H1 (cell line): ENCODE data around the gene UBE2E2. TPM values are rescaled to one million over a fixed set of nuclear protein-coding genes. Genes with fewer than 3 reads are reported as not detected.
A peak's percentile ranks its signal among the peaks of the same experiment; 100 is the strongest.

Experiments
- CTCF ChIA-PET: fragments of 300-600 bp; sonication (Branson Sonifier 250); formaldehyde crosslinking; loops from one replicate; lab custom pipeline; 2021; ENCODE audit not compliant: partially characterized antibody; lab: Charles Lee
- POLR2A ChIA-PET: fragments of 300-600 bp; sonication (Branson Sonifier 250); formaldehyde crosslinking; loops from one replicate; lab custom pipeline; 2021; ENCODE audit warnings: inconsistent platforms; ENCODE audit not compliant: partially characterized antibody; lab: Charles Lee
- DNase-seq, 2 experiments: peaks; one replicate each; pipeline versions ENCODE4 v3.0.0 to v3.0.0-alpha.2; 2010 to 2022; ENCODE audit warnings: low spot score in 2 of 2, low read depth in 1 of 2, mixed read lengths in 1 of 2
- FAIRE-seq: peaks from 2 replicates; lab custom pipeline; 2011; peaks lifted over from hg19 to GRCh38; lab: Jason Lieb, UNC
- H2AFZ ChIP-seq: 2 replicates; pipeline ENCODE4 v1.8.1; 2012; ENCODE audit warnings: low read length, inconsistent platforms
- H2AK5ac ChIP-seq: 2 replicates; pipeline ENCODE4 v1.6.1; 2013; ENCODE audit warnings: low read depth, low read length
- H2BK120ac ChIP-seq: replicated peaks from 2 replicates; pipeline ENCODE3; 2013; ENCODE audit warnings: low read depth, low read length, inconsistent platforms
- H2BK12ac ChIP-seq: 2 replicates; pipeline ENCODE4 v1.6.1; 2013; ENCODE audit warnings: low read depth, low read length
- H2BK15ac ChIP-seq: 2 replicates; pipeline ENCODE4 v1.6.1; 2013; ENCODE audit warnings: low read length
- H2BK20ac ChIP-seq: 2 replicates; pipeline ENCODE4 v1.6.1; 2013; ENCODE audit warnings: low read length
- H2BK5ac ChIP-seq: 2 replicates; pipeline ENCODE4 v1.6.1; 2013; ENCODE audit warnings: low read depth, low read length
- H3K14ac ChIP-seq: 2 replicates; pipeline ENCODE4 v1.6.1; 2013; ENCODE audit warnings: inconsistent platforms; ENCODE audit not compliant: insufficient read length
- H3K18ac ChIP-seq: 2 replicates; pipeline ENCODE4 v1.6.1; 2013; ENCODE audit warnings: low read length; ENCODE audit errors: extremely low read depth
- H3K23ac ChIP-seq: 2 replicates; pipeline ENCODE4 v1.6.1; 2013; ENCODE audit warnings: inconsistent platforms; ENCODE audit not compliant: insufficient read length
- H3K23me2 ChIP-seq: 2 replicates; pipeline ENCODE4 v1.6.1; 2013; ENCODE audit warnings: low read depth, low read length
- H3K27ac ChIP-seq: 2 replicates; pipeline ENCODE4 v1.6.1; 2011; ENCODE audit warnings: low read depth, low read length, inconsistent platforms
- H3K27me3 ChIP-seq, 4 experiments: replicated peaks in 1 of 4; 1 replicate in 1 of 4; 2 replicates in 3 of 4; pipeline versions ENCODE4 v1.6.1 to v1.8.1; 2011 to 2013; ENCODE audit warnings: low read length in 3 of 4, mild to moderate bottlenecking in 3 of 4, inconsistent platforms in 2 of 4, mixed read lengths in 2 of 4, moderate library complexity in 1 of 4; ENCODE audit not compliant: control insufficient read depth in 3 of 4, insufficient read depth in 3 of 4; ENCODE audit errors: extremely low read depth in 1 of 4
- H3K36me3 ChIP-seq, 4 experiments: 2 replicates each; pipeline versions ENCODE4 v1.6.1 to v1.8.1; 2011 to 2013; ENCODE audit warnings: mild to moderate bottlenecking in 4 of 4, low read length in 3 of 4, moderate library complexity in 2 of 4, control low read depth in 1 of 4, inconsistent platforms in 1 of 4; ENCODE audit not compliant: insufficient read depth in 4 of 4, control insufficient read depth in 2 of 4
- H3K4ac ChIP-seq: replicated peaks from 2 replicates; pipeline ENCODE3; 2013; ENCODE audit warnings: low read length, low read depth, mixed read lengths, inconsistent platforms; ENCODE audit not compliant: insufficient read length
- H3K4me1 ChIP-seq, 4 experiments: replicated peaks in 1 of 4; 1 replicate in 1 of 4; 2 replicates in 3 of 4; pipeline versions ENCODE4 v1.6.1 to v1.8.1; 2011 to 2013; ENCODE audit warnings: low read length in 3 of 4, inconsistent platforms in 2 of 4, mixed read lengths in 1 of 4; ENCODE audit not compliant: insufficient read depth in 4 of 4, control insufficient read depth in 3 of 4
- H3K4me2 ChIP-seq, 2 experiments: 2 replicates each; pipeline versions ENCODE4 v1.6.1 to v1.8.1; 2011 to 2013; ENCODE audit warnings: low read depth in 2 of 2, low read length in 2 of 2, control low read depth in 1 of 2, inconsistent platforms in 1 of 2, mild to moderate bottlenecking in 1 of 2; ENCODE audit not compliant: insufficient read depth in 1 of 2
- H3K4me3 ChIP-seq, 4 experiments: fragments of 200-600, 300-600 bp in 1 of 4; sonication (generic), shearing (Covaris generic), sonication (Bioruptor Twin) in 1 of 4; 2 replicates each; pipeline versions ENCODE4 v1.5.1 to v1.8.1; 2011 to 2016; ENCODE audit warnings: low read length in 4 of 4, low read depth in 3 of 4, control low read depth in 2 of 4, inconsistent platforms in 2 of 4, mild to moderate bottlenecking in 2 of 4, mixed read lengths in 1 of 4, moderate library complexity in 1 of 4; ENCODE audit not compliant: insufficient read depth in 2 of 4; ENCODE audit errors: extremely low read depth in 1 of 4
- H3K56ac ChIP-seq: replicated peaks from 2 replicates; pipeline ENCODE3; 2013; ENCODE audit warnings: low read depth, mild to moderate bottlenecking, mixed read lengths, low read length, inconsistent platforms; ENCODE audit not compliant: insufficient read length
- H3K79me1 ChIP-seq: 2 replicates; pipeline ENCODE4 v1.6.1; 2013; ENCODE audit warnings: low read depth, low read length, control low read depth
- H3K79me2 ChIP-seq, 2 experiments: 2 replicates each; pipeline versions ENCODE4 v1.6.1 to v1.8.1; 2012 to 2013; ENCODE audit warnings: low read length in 2 of 2, mild to moderate bottlenecking in 2 of 2, inconsistent platforms in 1 of 2; ENCODE audit not compliant: insufficient read depth in 2 of 2, control insufficient read depth in 1 of 2
- H3K9ac ChIP-seq, 4 experiments: replicated peaks in 1 of 4; 1 replicate in 1 of 4; 2 replicates in 3 of 4; pipeline versions ENCODE4 v1.6.1 to v1.8.1; 2011 to 2013; ENCODE audit warnings: low read depth in 3 of 4, low read length in 3 of 4, control low read depth in 2 of 4, mild to moderate bottlenecking in 2 of 4, moderate library complexity in 2 of 4, inconsistent platforms in 1 of 4; ENCODE audit errors: extremely low read depth in 1 of 4
- H3K9me3 ChIP-seq, 2 experiments: 2 replicates each; pipeline versions ENCODE4 v1.6.1 to v1.8.1; 2012 to 2013; ENCODE audit warnings: mild to moderate bottlenecking in 2 of 2, moderate library complexity in 2 of 2, control low read depth in 1 of 2, inconsistent platforms in 1 of 2, low read depth in 1 of 2, low read length in 1 of 2, mixed read lengths in 1 of 2; ENCODE audit not compliant: insufficient read depth in 2 of 2
- H4K20me1 ChIP-seq, 2 experiments: replicated peaks in 1 of 2; 2 replicates each; pipeline versions ENCODE3 to v1.8.1; 2011 to 2013; ENCODE audit warnings: inconsistent platforms in 2 of 2, low read length in 2 of 2, mild to moderate bottlenecking in 1 of 2; ENCODE audit not compliant: insufficient read depth in 2 of 2, control insufficient read depth in 1 of 2
- H4K5ac ChIP-seq: 2 replicates; pipeline ENCODE4 v1.6.1; 2013; ENCODE audit warnings: low read length, low read depth, mixed read lengths, inconsistent platforms; ENCODE audit not compliant: insufficient read length
- H4K8ac ChIP-seq: 2 replicates; pipeline ENCODE4 v1.8.0; 2013; ENCODE audit warnings: mild to moderate bottlenecking, moderate library complexity, low read length, inconsistent platforms; ENCODE audit not compliant: insufficient read depth; ENCODE audit errors: extremely low read depth
- H4K91ac ChIP-seq: replicated peaks from 2 replicates; pipeline ENCODE3; 2013; ENCODE audit warnings: low read length, mixed read lengths, inconsistent platforms; ENCODE audit not compliant: insufficient read length
- CBX8 ChIP-seq: fragments of 300-800, 300-1000 bp; sonication (generic); IDR thresholded peaks from 2 replicates; pipeline ENCODE4 v1.7.1; 2016; ENCODE audit warnings: low read depth, low read length, borderline replicate concordance
- GTF2F1 ChIP-seq: IDR thresholded peaks from 2 replicates; pipeline ENCODE4 v1.6.1; 2012; ENCODE audit warnings: low read depth, low read length, improper control_type of control experiment, borderline replicate concordance
- POLR2AphosphoS5 ChIP-seq: IDR thresholded peaks from 2 replicates; pipeline ENCODE4 v1.6.1; 2011; ENCODE audit warnings: low read depth, low read length
- POU5F1 ChIP-seq: IDR thresholded peaks from 2 replicates; pipeline ENCODE4 v1.6.1; 2011; ENCODE audit warnings: low read depth, mild to moderate bottlenecking, low read length, moderate library complexity
- RFX5 ChIP-seq: IDR thresholded peaks from 2 replicates; pipeline ENCODE4 v1.6.1; 2011; ENCODE audit warnings: low read depth, low read length, improper control_type of control experiment, borderline replicate concordance
- SIRT6 ChIP-seq: IDR thresholded peaks from one replicate; pipeline ENCODE4 v1.7.1; 2012; ENCODE audit warnings: low read length, inconsistent platforms
- WGBS, 2 experiments: shearing (Covaris generic) in 1 of 2; methylation state at CpG; one replicate each; pipeline versions ENCODE4 v1.1.6 to v1.1.7; 2013 to 2015; ENCODE audit warnings: low lambda C conversion rate in 2 of 2, mixed read lengths in 2 of 2, inconsistent platforms in 1 of 2, low coverage in 1 of 2, missing lambda C conversion rate in 1 of 2; ENCODE audit not compliant: insufficient replicate concordance in 2 of 2, insufficient coverage in 1 of 2, insufficient read length in 1 of 2; ENCODE audit errors: extremely low coverage in 1 of 2, missing lambda C conversion rate in 1 of 2; 5-methylcytosine and 5-hydroxymethylcytosine counted together
- polyA plus RNA-seq, 7 experiments: library from polyadenylated mRNA; depleted of rRNA in 3 of 7; stranded (reverse) in 5 of 7; unstranded in 2 of 7; fragments of >200 nt in 5 of 7; fragments of 200-250 nt in 2 of 7; gene quantifications; 1 replicate in 5 of 7; 2 replicates in 1 of 7; 4 replicates in 1 of 7; pipeline versions ENCODE4 v1.2.1 to v1.2.3, GENCODE V29; 2011 to 2013; ENCODE audit warnings: missing spikeins in 2 of 7, mixed read lengths in 2 of 7
- total RNA-seq: library from RNA; stranded (reverse); fragmentation: NEBNext Ultra II Directional; extraction: Animal tissue kit (Norgen Biotek cat#: 25700); gene quantifications from 2 replicates; pipeline ENCODE4 v1.2.1, GENCODE V29; 2021

Gene UBE2E2
- total and polyA plus RNA-seq, 2 of the 8 experiments (the other 6 are each of a cell fraction or from before 2014, with no cell fraction given), result 57.6 to 70.6 TPM

- H3K4me1 ChIP-seq, result peaks cover 0 to 6% (median 0%) of the 10 kb centered on the region in 4 experiments; a peak in 2 of 7 replicates
- no peaks in the 10 kb centered on the region for H3K79me1 ChIP-seq
- no peak overlapping the region for H3K4me2 ChIP-seq
- no peaks in the 10 kb centered on the region for H4K20me1 ChIP-seq
- no peak overlapping the region for H4K8ac ChIP-seq
- H3K18ac ChIP-seq, result no peak overlapping the region
- no peak overlapping the region for H3K4me3 ChIP-seq
- H3K36me3 ChIP-seq, result no peaks in the 10 kb centered on the region; a peak in 1 of 8 replicates
- peaks cover 0 to 6% of the 10 kb centered on the region in 2 experiments; a peak in 1 of 4 replicates for H3K9me3 ChIP-seq
- no peak overlapping the region for H3K4ac ChIP-seq
- no peak overlapping the region for H3K23ac ChIP-seq
- no peak overlapping the region for H2BK5ac ChIP-seq
- H2AFZ ChIP-seq, result no peak overlapping the region
- 79% methylated on average over 4 of the region's 4 CpGs; no CpG with 5 or more reads in 1 of the 2 experiments for WGBS, 2 experiments
- H2BK15ac ChIP-seq, result no peak overlapping the region
- ChIA-PET POLR2A (no interaction called here), CTCF (interaction anchor here (0.7 kb wide), 1 partner anchor 19 kb away, joined by 3 read pairs; no protein-coding TSS in a partner anchor)
- DNase-seq (peak in 1 of 2 experiments; percentile 17), FAIRE-seq (no peak)
- no peak overlapping the region for H3K9ac ChIP-seq
- H4K91ac ChIP-seq, result no peak overlapping the region
- H4K5ac ChIP-seq, result no peak overlapping the region
- H2BK20ac ChIP-seq, result no peak overlapping the region
- no peak overlapping the region for H3K14ac ChIP-seq
- H2BK120ac ChIP-seq, result no peak overlapping the region
- H3K27ac ChIP-seq, result no peak overlapping the region
- TF ChIP-seq GTF2F1 (no peak), CBX8 (no peak), SIRT6 (no peak), POU5F1 (no peak), POLR2AphosphoS5 (no peak), RFX5 (no peak)
- H2BK12ac ChIP-seq, result 0 out of 2 replicates have a peak overlapping the region, but pooled peaks have one; percentile 2
- no peaks in the 10 kb centered on the region for H3K27me3 ChIP-seq
- H2AK5ac ChIP-seq, result no peak overlapping the region
- no peaks in the 10 kb centered on the region for H3K79me2 ChIP-seq
- H3K56ac ChIP-seq, result no peak overlapping the region
- H3K23me2 ChIP-seq, result peaks cover 1% of the 10 kb centered on the region; the same call in 1 of the 2 replicates
Measured at GRCh38 chr3:23620638-23621015, 417.5 kb downstream of the UBE2E2 start.
